CD4-positive, alpha-beta T cell treated with Interferon gamma for 1 hour (primary cell): ENCODE measurements around the gene TSPAN10.
"Not testable (repeated sequence)": the region's sequence is repeated elsewhere in the genome, so short reads cannot be mapped to it uniquely, and the experiment has no call there.

Experiments used
- DNase-seq: peaks from one replicate; pipeline ENCODE4 v3.0.0-alpha.2; 2020

Gene TSPAN10

GRCh38 chr17:81636505-81637288 is at the start of gene TSPAN10, which contains the start of gene NPLOC4:
Gene TSPAN10 (plus strand): TSS chr17:81637196. CDS start chr17:81642413, 5,217 bp downstream.
Gene NPLOC4 (minus strand): TSS chr17:81637112. CDS start chr17:81636930, 182 bp downstream.
- DNase-seq = peak; percentile 79

- no peak for DNase-seq
Measured at GRCh38 chr17:81589612-81590011, 47.4 kb upstream of the TSPAN10 start.

- no peak for DNase-seq
Measured at GRCh38 chr17:81590121-81590520, 46.9 kb upstream of the TSPAN10 start.

- DNase-seq = no peak
Measured at GRCh38 chr17:81591971-81592370, 45.0 kb upstream of the TSPAN10 start.

- DNase-seq = no peak
Measured at GRCh38 chr17:81593105-81593871, 43.7 kb upstream of the TSPAN10 start.

- DNase-seq = no peak
Measured at GRCh38 chr17:81599719-81600486, 37.1 kb upstream of the TSPAN10 start.

- peak; percentile 37 for DNase-seq
Measured at GRCh38 chr17:81601525-81602120, 35.4 kb upstream of the TSPAN10 start.

- DNase-seq = no peak
Measured at GRCh38 chr17:81603846-81604610, 33.0 kb upstream of the TSPAN10 start.

- no peak for DNase-seq
Measured at GRCh38 chr17:81607431-81607830, 29.6 kb upstream of the TSPAN10 start.

GRCh38 chr17:81608082-81608481 is 28.9 kb upstream of the TSPAN10 start:
- DNase-seq = no peak

- DNase-seq = no peak
Measured at GRCh38 chr17:81608605-81609004, 28.4 kb upstream of the TSPAN10 start.

GRCh38 chr17:81609541-81610311 is 27.3 kb upstream of the TSPAN10 start:
- no peak for DNase-seq

GRCh38 chr17:81612172-81612970 is 24.6 kb upstream of the TSPAN10 start:
- no peak for DNase-seq

- DNase-seq = no peak
Measured at GRCh38 chr17:81615401-81615930, 21.5 kb upstream of the TSPAN10 start.

- DNase-seq = no peak
Measured at GRCh38 chr17:81616877-81617276, 20.1 kb upstream of the TSPAN10 start.

GRCh38 chr17:81618307-81618706 is 18.7 kb upstream of the TSPAN10 start:
- DNase-seq = not testable (repeated sequence)

GRCh38 chr17:81621494-81622130 is 15.4 kb upstream of the TSPAN10 start:
- DNase-seq = no peak

GRCh38 chr17:81630274-81630673 is 6.7 kb upstream of the TSPAN10 start:
- DNase-seq = no peak

- DNase-seq = no peak
Measured at GRCh38 chr17:81631482-81631881, 5.5 kb upstream of the TSPAN10 start.

- no peak for DNase-seq
Measured at GRCh38 chr17:81635431-81635830, 1.6 kb upstream of the TSPAN10 start.
